ENCODE results near the gene HNF1B.

Gene HNF1B

DNA sequence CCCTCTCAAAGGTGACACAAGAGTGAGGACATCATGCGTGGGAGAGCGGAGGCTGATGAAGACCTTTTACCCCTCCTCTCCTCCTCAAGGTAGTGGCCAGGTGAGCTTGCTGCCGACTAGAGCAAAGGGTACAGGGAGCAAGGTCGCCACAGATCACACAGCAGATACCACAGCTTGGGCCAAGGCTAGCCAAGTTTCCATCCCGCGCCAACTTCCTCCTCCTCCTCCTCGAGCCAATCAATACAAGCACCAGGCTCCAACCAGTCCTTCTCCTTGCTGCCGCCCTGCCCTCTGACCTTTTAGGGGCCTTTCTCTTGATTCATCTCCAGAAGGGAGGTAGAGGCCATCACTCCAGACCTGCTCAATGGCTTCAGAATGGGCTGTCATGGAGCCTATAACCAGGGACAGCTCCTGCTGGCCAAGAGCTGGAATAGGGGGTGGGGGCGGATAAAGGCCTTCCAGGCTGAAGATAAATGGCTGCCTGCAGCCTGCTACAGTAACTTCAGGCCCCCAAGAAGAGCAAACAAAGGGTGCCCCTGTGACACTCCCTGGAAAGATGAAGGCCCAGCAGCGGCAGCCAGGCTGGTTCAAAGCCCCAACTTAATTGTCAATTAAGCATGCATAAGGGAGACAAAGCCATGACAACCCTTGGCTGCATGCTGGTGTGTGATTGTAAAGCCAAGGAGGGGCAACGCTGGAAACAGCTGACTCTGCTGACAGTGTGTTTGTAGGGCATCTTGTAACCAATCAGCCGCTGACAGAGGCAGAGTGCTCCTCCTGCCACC, 17.8 kb downstream of the HNF1B start:
- H3K36me3 ChIP-seq = no peaks in the 10 kb centered on the region
- H3K27ac ChIP-seq = no peak overlapping the region; the same call in 1 of the 2 replicates
- H3K4me3 ChIP-seq (ENCODE audit: low read depth, low read length) = no peak overlapping the region
- H3K9me3 ChIP-seq (ENCODE audit: severe bottlenecking) = no peaks in the 10 kb centered on the region
- TF ChIP-seq, protein P1, sequence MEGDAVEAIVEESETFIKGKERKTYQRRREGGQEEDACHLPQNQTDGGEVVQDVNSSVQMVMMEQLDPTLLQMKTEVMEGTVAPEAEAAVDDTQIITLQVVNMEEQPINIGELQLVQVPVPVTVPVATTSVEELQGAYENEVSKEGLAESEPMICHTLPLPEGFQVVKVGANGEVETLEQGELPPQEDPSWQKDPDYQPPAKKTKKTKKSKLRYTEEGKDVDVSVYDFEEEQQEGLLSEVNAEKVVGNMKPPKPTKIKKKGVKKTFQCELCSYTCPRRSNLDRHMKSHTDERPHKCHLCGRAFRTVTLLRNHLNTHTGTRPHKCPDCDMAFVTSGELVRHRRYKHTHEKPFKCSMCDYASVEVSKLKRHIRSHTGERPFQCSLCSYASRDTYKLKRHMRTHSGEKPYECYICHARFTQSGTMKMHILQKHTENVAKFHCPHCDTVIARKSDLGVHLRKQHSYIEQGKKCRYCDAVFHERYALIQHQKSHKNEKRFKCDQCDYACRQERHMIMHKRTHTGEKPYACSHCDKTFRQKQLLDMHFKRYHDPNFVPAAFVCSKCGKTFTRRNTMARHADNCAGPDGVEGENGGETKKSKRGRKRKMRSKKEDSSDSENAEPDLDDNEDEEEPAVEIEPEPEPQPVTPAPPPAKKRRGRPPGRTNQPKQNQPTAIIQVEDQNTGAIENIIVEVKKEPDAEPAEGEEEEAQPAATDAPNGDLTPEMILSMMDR (IDR thresholded peaks at IDR 0.05; ENCODE audit: low read depth, low read length) = no peak
- no peak for DNase-seq
- no peaks in the 10 kb centered on the region for H3K27me3 ChIP-seq (ENCODE audit: insufficient read depth, low read depth, severe bottlenecking)

DNA sequence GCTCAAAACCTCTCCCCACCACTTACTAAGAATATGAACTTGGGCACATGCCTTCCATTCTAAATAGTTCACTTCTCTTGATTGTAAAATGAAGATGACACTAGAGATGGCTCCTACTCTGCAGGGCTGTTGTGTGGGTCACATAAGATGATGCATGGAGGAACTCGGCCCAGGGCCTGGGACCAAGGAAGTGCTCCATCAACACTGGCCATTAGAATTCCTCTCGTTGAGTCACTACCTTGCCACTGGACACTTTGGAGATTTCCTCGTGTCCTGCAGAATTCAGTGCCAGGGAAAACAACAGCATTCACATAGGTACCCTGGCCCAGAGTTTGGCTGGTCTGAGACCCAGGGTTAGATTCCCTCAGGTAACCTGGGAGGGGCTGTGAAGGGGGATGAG, 18.6 kb downstream of the HNF1B start:
- H3K27ac ChIP-seq = peak overlapping the region; percentile 78
- H3K9me3 ChIP-seq (ENCODE audit: severe bottlenecking) = no peaks in the 10 kb centered on the region
- TF ChIP-seq, protein P1 (IDR thresholded peaks at IDR 0.05; ENCODE audit: low read depth, low read length) = no peak

DNA sequence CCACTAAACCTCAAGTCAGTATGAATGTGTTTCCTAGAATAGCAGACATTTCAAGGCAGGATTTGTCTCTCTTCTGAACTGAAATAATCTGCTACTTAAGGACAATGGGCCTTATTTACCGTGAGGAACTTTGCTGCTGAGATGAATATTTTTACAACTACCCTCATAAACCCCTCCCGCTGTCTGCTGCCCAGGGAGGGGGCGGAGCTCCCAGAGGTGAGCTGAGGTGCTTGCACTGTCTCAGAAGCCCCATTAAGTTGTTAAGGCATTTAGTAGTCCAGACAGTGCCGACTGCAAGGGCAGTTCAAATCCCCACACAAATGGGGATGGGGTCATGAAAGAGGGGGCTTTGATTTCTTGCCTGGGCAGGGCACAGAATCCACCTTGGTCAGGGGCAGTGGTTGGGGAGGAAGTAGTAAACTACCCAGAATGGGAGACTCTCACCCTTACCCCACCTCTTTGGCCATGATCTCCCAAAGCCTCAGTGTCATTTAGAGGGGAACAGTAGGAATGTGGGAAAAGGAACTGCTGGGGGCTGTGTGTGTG, 19.2 kb downstream of the HNF1B start:
- Histone ChIP-seq H3K27ac (peak overlapping the region; percentile 78), H3K36me3 (no peaks in the 10 kb centered on the region), H3K9me3 (ENCODE audit: severe bottlenecking) (no peaks in the 10 kb centered on the region), H3K27me3 (ENCODE audit: insufficient read depth, low read depth, severe bottlenecking) (no peaks in the 10 kb centered on the region), H3K4me3 (ENCODE audit: low read depth, low read length) (no peak overlapping the region)
- TF ChIP-seq, protein P1 (IDR thresholded peaks at IDR 0.05; ENCODE audit: low read depth, low read length) = no peak
- peak; percentile 78 for DNase-seq

More for the DNA sequence above, 18.6 kb downstream of the HNF1B start:
- DNase-seq = no peak
- H3K4me3 ChIP-seq (ENCODE audit: low read depth, low read length) = no peak overlapping the region
- no peaks in the 10 kb centered on the region for H3K27me3 ChIP-seq (ENCODE audit: insufficient read depth, low read depth, severe bottlenecking)
- no peaks in the 10 kb centered on the region for H3K36me3 ChIP-seq

DNA sequence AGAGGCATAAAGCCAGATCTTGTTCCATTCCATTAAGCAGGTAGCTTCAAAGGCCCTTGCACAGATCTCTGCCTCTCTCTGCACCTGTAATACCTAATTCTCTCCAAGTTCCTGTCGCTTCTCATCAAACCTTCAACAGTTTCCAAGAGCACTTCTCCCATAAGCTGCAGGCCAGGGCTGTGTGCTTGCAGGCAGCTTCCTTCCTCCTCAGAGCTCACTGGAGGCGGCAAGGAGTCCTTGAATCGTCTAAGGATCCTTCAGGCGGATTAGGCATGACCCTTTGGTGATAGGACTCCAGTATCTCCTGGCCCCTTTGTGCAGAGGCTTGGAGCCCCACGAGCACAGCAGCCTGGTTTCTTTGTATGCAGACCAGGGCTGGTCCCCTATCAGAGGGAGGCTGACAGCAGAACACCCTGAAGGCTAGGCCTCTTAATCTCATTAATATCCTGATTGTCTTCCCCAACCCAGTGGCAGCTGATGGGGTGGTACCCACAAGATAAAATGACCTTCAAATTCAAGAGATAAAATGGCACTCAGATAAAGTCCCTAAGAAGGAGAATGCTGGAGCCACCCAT, 19.8 kb downstream of the HNF1B start:
- Histone ChIP-seq H3K27ac (peak overlapping the region; percentile 78), H3K36me3 (no peaks in the 10 kb centered on the region), H3K4me3 (ENCODE audit: low read depth, low read length) (no peak overlapping the region), H3K9me3 (ENCODE audit: severe bottlenecking) (no peaks in the 10 kb centered on the region), H3K27me3 (ENCODE audit: insufficient read depth, low read depth, severe bottlenecking) (no peaks in the 10 kb centered on the region)
- TF ChIP-seq, protein P1 (IDR thresholded peaks at IDR 0.05; ENCODE audit: low read depth, low read length) = no peak
- peak; percentile 72 for DNase-seq

DNA sequence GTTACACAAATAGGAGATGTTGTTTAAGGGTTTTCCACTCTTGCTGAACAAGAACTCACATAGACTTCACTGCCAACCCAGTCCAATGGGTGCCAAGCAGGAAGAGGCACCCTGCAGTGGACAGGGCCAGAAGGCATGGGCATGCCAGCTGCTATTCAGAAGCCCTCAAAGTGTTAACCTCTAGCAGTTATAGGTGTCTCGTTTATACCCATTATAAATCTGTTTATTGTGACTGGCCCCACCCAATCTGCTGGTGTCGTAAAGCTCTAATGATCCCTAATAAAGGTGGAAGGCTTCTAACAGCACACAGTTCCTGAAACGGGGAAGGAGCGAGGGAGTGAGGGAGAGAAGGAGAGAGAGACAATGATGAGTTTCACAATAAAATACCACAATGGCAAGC, 23.9 kb downstream of the HNF1B start:
- H3K27me3 ChIP-seq (ENCODE audit: insufficient read depth, low read depth, severe bottlenecking) = no peaks in the 10 kb centered on the region
- TF ChIP-seq, protein P1 (IDR thresholded peaks at IDR 0.05; ENCODE audit: low read depth, low read length) = no peak
- no peak for DNase-seq
- no peaks in the 10 kb centered on the region for H3K36me3 ChIP-seq
- H3K27ac ChIP-seq = no peak overlapping the region
- no peak overlapping the region for H3K4me3 ChIP-seq (ENCODE audit: low read depth, low read length)
- no peaks in the 10 kb centered on the region for H3K9me3 ChIP-seq (ENCODE audit: severe bottlenecking)
